Sciatic nerve (tissue), 2 donors: ENCODE measurements around the gene UBTD1. TPM values are rescaled to one million over a fixed set of nuclear protein-coding genes. Genes with fewer than 3 reads are reported as not detected.

ENCODE experiments used
- ATAC-seq: fragments of 200-7000 bp; cut with Tn5 transposase; one replicate; pipeline ENCODE4 v1.9.1; 2020; ENCODE audit warnings: mild to moderate bottlenecking, moderate library complexity
- DNase-seq: peaks from one replicate; pipeline ENCODE4 v3.0.0-alpha.2; 2020; ENCODE audit warnings: low spot score
- intact Hi-C: fragments of 100-400 bp; cut with DNase I; formaldehyde crosslinking; loops from one replicate; pipeline ENCODE4 v1.14.2; 2022
- total RNA-seq: library from RNA; stranded (reverse); fragmentation: NEBNext Ultra II Directional; extraction: Animal tissue kit (Norgen Biotek cat#: 25700); gene quantifications from one replicate; pipeline ENCODE4 v1.2.1, GENCODE V29; 2021
- donor health status: DM: no; HTN: no; CAD: no.
- donor health status: DM: no; HTN: no; CAD: no.

UBTD1 gene
- total RNA-seq, 1 donor from 2014 or later: 8.1 TPM

DNA sequence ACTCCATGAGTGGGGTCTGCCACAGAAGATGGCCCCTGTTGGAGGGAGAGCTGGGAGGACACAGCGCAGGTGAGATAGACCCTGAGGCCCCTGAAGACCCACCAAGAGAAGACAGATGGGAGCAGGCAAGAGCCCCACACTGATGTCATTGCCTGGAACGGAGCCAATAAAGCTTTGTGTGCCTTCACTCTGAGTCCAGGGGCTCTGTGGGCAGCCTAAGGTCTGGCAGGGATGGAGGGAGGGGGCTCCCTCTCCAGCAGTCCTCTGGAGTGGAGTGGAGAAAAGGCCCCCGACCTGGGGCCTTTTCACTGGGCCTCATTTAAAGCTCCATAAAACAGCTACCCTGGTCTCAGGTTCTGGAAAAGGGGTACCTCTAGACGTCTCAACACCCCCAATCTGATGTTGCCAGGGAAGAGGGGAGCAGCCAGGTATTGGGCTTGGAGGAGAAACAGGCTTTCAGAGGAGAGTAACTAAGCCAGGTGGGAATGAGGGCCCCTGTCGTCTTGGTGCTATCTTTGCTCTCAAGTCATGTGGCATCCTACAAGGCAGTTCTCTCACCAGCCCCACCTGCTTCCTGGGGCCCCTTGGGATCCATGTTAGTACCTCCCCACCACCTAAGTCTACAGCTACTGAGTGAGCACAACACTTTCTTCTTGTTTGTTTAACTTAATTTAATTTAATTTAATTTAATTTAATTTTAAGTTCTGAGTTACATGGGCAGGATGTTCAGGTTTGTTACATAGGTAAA, 92.2 kb downstream of the UBTD1 start:
- intact Hi-C loops: no loop called here
- DNase-seq (no peak), ATAC-seq (no peak)

DNA sequence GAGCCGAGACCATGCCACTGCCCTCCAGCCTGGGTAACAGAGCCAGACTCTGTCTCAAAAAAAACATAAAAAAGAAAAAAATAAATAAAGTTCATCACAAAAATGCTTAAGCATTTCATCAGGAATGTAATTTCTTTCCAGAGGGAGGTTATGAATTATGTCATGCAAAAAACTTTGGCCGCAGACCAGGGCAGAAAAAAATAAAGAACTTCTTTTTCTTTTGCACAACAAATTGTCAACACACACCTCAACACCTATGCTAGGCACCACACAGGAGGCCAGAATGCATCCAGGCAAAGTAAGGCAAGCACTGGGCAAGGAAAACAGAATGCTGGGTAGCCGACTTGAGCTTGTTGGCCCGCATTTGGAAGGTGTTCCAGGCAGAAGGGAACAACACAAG, 94.7 kb downstream of the UBTD1 start:
- intact Hi-C loops: no loop called here
- DNase-seq (no peak), ATAC-seq (no peak)

DNA sequence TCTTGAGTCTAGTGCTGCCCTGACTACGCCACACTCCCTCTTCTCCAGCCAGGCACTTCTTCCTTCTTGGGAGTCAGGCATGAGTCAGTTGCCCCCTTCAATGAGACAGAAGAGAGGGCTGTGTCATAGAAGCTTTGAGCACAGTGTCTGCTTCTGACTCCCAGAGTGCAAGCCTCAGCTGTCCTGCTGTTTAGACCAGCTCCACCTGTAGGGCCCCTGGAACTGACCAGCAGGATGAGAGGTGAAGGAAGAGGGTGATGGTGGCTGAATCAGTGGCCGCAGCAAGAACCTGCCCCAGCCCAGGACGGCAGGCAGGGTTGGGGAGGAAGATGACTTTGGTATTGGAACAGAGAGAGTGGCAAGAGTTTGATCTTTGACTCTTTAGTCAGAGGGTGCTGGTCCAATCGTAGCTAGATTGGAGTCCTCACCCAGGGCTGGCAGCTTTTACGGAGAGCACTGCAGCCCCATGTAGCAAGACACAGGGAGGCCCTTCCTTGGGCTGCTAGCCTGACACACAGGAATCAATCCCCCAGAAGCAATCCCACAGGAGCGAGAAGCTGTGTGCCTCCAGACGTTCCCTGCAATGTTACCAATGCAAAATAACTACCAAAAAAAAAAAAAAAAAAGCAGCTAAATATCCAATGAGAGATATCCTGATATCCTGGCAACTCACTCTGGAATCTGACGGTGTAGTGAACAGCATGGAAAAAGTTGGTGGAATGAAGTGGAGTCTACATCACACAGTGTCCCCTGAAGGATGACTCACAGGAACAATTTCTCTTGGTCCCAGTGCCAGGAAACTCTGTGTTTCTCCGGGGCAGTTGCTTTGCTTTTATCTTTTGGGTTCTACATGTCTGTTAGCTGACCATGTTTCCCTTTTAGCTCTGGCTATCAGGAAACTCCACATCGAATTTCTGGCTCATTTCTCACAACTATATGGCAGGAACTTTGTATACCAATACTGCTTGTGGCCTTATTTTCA, 97.7 kb downstream of the UBTD1 start:
- no peak for DNase-seq
- peak; percentile 91 for ATAC-seq
- intact Hi-C loops: no loop called here

DNA sequence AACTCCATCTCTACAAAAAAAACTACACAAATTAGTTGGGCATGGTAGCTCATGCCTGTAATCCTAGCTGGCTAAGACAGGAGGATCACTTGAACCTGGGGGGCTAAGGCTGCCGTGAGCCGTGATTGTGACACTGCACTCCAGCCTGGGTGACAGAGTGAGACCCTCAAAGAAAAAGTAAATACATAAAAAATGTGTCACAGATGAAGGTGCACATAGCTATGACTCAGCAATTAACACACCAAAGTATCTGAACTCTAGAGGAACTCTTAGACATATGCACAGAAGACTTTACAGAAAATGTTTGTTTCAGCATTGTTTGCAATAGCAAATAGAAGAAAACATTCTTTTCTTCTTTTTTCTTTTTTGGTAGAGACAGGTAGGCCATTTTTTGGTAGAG, 99.1 kb downstream of the UBTD1 start:
- no peak for ATAC-seq
- no peak for DNase-seq
- intact Hi-C loops: no loop called here

DNA sequence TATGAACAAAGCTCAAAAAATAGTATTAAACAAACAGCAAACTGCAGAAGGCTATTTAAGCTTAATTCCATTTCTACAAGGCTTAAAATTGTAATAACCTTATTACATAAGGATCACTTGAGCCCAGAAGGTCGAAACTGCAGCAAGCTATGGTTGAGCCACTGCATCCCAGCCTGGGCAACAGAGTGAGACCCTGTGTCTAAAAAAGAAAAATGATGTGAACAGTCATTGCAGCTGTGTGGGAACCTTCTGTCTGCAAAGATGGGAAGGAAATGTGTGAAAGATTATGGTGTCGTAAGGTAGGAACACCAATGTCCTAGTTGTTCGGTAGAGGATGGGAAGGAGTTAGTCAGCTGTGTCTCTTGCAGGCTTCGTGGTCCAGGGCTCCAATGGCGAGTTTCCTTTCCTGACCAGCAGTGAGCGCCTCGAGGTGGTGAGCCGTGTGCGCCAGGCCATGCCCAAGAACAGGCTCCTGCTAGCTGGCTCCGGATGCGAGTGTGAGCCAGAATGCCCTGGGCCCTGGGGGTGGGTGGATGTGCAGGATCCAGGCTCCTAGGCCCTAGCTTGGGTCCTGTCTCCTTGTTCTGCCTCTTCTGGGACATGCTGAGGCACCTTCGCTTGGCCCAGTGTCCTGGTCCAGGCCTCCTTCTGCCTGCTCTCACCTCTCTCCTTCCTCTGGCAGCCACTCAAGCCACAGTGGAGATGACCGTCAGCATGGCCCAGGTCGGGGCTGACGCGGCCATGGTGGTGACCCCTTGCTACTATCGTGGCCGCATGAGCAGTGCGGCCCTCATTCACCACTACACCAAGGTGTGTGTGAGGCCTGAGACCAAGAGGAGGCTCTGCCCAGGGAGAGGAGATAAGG, 99.9 kb downstream of the UBTD1 start:
- intact Hi-C loops: no loop called here
- DNase-seq (no peak), ATAC-seq (no peak)

DNA sequence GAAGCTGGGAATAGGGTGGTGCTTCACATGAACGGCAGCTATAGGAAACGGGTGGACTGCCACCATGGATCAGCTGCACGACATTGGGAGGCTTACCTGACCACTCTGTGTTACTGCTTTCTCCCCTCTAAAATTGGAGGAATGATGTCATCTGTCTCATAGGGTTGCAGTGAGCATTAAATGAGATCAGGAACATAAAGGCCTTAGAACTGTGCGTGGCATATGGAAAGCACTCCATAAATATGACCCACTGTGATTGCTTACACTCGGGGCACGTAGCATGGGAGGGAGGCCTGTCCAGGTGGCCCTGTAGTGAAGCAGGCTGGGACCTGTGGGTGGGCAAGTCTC, 100.5 kb downstream of the UBTD1 start:
- intact Hi-C loops: no loop called here
- DNase-seq: no peak
- ATAC-seq: no peak

DNA sequence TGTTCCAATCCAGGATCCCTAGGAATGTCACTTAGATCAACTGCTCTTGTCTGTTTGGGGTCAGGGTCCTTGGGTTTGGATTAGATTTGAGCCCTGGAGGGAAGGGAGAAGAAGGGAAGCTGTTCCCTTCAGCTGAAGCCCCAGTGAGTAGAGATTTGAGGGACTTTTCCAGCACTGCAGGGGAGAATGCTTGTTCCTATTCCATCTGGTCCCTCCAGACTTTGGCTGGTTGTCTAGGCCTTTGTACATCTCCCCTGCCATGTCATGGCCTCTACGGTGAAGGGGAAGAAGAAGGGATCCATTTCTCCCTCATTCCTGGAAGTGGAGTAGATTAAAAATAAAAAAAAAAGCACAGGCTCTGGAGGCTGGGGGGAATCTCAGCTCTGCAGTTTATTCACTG, 101.9 kb downstream of the UBTD1 start:
- no peak for DNase-seq
- ATAC-seq: no peak
- intact Hi-C loops: no loop called here

DNA sequence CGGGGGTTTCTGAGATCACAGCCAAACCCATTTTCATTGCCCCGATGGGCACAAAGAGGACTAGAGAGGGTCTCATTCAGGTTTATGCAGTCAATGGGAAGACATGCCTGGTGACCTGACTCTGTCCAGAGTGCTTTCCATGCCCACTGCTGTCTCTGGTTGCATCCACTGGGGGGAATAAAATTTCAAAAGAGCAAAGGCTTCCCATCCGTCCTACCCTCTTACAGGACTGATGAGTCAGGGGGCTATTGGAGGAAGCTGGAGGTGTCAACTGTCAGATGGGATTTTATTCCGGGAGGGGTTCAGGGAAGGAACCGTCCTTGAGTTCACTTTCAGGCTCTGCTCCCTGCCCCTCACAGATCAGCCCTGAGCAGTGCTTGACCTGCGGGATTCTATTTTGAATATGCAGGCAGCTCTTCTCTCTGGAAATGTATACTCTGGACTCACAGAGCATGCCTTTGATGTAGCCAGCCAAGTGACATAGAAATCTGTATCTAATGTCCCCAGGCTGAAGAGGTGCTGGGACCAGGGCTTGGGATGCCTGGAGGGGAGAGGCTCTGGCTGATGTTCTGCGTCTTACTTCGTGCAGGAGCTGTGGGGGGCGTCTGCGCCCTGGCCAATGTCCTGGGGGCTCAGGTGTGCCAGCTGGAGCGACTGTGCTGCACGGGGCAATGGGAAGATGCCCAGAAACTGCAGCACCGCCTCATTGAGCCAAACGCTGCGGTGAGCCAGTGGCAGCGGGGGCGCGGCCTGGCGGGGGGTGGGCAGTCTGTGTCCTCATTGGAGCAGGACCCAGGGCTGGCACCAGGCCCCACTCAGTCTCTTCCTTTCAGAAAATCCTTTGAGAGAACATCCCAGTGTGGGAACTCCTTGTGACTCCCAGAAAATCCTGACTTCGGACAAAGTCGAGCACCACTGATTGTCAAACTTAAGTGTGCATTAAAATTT, 102.8 kb downstream of the UBTD1 start:
- ATAC-seq (no peak), DNase-seq (no peak)
- intact Hi-C loops: no loop called here

DNA sequence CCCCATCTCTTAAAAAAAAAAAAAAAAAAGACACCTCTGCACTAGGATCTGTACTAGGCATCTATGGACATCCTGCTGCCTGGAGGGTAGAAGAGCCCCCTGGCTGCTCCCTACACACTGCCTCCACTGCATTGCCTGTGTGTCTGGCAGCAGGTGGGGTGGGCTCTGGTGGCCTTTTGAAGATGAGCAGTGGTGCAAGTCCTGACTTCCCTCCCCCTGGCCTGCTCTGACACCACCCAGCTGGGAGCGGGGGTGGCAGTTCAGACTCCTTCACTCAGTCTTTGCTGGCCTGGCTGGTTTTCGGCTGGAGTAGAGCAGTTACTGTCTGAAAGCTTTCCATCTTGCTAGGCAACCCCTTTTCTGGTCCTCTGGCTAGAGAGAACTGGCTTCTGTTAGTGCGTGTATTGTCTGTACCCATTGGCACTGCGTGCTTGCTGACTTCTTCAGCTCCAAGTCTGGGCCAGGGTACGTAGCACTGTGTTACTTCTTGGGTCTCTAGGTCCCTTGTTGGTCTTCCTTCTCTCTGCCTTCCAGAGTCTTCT, 108.4 kb downstream of the UBTD1 start:
- DNase-seq: no peak
- peak; percentile 22 for ATAC-seq
- intact Hi-C loops: no loop called here

DNA sequence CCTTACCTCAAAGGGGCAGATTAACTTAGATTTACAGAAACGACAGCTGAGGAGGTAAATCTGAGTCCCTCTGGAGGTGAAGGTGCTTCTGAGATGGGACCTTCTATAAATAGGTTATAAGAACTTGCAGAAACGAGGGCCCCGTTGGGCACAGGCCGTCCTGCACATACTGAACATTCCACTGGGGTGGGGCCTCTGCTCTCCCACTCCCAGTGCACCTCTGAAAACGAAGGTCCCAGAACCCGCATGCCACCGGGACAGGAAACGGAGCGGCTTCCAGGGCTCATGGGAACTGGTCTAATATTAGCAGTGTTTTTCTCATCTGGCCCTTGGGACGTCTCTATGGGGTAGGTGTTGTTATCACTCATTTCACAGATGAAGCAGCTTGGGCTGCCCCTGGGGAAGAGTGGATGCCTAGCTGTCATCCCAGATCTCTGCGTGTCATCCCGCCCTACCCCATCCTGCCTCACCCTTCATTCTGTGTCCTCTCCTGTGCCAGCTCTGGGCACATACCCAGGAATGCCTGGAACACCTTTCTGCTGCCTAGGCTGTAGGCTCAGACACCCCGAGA, 110.4 kb downstream of the UBTD1 start:
- ATAC-seq (no peak), DNase-seq (no peak)
- intact Hi-C loops: no loop called here

DNA sequence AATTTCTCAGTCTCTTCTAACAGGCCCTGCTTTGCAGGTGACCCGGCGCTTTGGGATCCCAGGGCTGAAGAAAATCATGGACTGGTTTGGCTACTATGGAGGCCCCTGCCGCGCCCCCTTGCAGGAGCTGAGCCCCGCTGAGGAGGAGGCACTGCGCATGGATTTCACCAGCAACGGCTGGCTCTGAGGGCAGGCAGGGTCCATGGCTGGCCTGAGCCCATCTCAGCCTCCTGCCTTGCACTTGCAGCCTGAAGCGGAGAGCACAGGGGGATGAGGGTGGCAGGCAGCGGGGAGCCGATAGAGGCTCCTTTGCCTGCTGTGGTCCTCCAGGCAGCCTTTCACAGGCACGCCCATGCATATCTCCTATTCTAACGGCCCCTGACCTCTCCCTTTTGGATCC, 112.7 kb downstream of the UBTD1 start:
- intact Hi-C loops: no loop called here
- no peak for DNase-seq
- no peak for ATAC-seq

DNA sequence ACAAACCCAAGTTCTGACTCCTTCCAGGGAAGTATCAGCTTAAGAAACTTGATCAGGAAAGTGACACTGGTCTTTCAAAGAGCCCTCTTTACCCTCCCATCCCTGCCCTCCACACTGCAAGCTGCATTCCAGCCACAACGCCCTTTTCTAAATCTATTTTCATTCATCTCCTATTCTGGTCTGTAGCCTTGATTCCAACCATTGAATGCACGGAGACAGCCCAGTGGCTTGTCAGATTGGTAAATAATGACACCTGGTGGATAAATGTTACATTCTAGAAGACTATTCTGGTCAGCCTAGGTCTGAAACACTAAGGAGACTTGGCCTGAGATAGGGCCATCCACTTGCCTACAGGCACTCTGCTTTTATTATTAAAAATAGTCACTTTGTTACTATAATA, 113.7 kb downstream of the UBTD1 start:
- ATAC-seq (peak; percentile 89), DNase-seq (no peak)
- intact Hi-C loops: no loop called here

DNA sequence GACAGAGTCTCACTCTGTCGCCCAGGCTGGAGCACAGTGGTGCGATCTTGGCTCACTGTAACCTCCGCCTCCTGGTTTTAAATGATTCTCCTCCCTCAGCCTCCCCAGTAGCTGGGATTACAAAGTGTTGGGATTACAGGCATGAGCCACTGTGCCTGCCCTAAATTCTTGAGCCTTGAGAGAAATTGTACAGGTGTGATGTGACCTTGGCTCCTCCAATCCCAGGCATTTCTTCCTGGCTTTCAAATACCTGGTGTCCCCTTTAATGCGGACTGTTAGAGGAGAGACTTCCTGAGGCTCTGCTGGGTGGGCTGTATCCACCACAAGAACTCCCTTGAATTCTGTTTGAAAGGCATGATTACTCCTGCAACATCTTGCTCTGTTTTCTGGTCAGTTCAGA, 119.6 kb downstream of the UBTD1 start:
- no peak for ATAC-seq
- intact Hi-C loops: no loop called here

DNA sequence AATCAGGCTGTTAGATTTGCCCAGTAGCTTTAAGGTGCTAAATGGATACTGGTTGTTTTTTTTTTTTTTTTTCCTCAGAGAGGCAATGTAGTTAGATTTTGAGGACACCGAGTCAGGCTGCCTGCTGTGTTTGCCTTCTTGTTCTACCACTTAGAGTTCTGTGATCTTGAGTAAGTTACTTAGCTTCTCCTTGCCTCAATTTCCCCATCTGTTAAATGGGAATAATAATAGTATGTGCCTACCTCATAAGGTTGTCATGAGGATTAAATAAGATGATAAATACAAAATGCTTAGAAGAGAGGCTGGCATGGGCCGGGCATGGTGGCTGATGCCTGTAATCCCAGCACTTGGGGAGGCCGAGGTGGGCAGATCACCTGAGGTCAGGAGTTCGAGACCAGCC, 120.0 kb downstream of the UBTD1 start:
- DNase-seq (no peak), ATAC-seq (no peak)
- intact Hi-C loops: no loop called here

More for the DNA sequence above, 119.6 kb downstream of the UBTD1 start:
- DNase-seq: no peak
